AG09319 (cell line): ENCODE results near the gene NOB1.

Experiments used
- DNase-seq: peaks from one replicate; pipeline ENCODE4 v3.0.0-alpha.2; 2010; ENCODE audit warnings: low read depth; ENCODE audit errors: extremely low read depth
- CTCF ChIP-seq: IDR thresholded peaks from 2 replicates; pipeline ENCODE4 v1.5.1; 2011; ENCODE audit warnings: low read depth, mild to moderate bottlenecking, inconsistent platforms, low read length, moderate library complexity

The NOB1 gene

GRCh38 chr16:69701866-69702265, 52.9 kb downstream of the NOB1 start:
- TF ChIP-seq CTCF: no peak
- no peak for DNase-seq

GRCh38 chr16:69701452-69701851, 53.3 kb downstream of the NOB1 start:
- TF ChIP-seq CTCF: no peak
- no peak for DNase-seq

- DNase-seq: no peak
- TF ChIP-seq CTCF: no peak
Observed at GRCh38 chr16:69699915-69700314, 54.8 kb downstream of the NOB1 start.

GRCh38 chr16:69698404-69698803, 56.3 kb downstream of the NOB1 start:
- no peak for TF ChIP-seq CTCF
- DNase-seq: no peak

GRCh38 chr16:69693916-69694315, 60.8 kb downstream of the NOB1 start:
- no peak for TF ChIP-seq CTCF
- DNase-seq: no peak

- no peak for TF ChIP-seq CTCF
- no peak for DNase-seq
Observed at GRCh38 chr16:69691980-69692911, 62.5 kb downstream of the NOB1 start.
